ENCODE measurements around the gene NME9.

Gene NME9

DNA sequence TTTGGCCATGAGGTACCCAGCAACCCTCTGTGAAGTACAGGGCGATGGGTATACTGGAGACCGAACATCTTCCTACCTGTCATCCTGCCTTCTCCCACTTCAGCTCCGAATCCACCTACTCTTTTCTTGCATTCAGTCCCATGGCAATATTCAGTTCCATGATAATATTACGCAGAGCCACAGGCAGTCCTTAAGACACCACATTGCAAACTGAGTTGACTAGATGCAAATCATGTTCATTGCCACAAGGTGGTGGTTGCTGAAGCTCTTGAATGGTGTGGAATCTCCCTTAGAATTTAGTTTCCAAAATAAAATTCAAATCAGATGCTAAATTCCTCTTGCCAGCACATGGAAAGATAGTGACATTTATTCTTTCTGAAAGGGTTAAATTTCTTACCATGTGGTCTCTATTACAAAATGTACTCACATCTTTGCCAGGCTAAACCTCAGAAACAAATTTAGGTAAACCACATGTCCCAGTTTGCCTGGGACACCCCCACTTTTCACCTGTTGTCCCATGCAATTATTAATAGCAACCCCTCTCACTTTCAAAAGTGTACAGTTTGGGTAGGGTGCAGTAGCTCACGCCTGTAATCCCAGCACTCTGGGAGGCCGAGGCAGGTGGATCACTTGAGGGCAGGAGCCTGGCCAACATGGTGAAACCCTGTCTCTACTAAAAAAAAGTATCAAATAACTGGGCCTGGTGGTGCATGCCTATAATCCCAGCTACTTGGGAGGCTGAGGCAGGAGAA, 1.7 kb upstream of the NME9 start:
- DNase-seq = no peak

DNA sequence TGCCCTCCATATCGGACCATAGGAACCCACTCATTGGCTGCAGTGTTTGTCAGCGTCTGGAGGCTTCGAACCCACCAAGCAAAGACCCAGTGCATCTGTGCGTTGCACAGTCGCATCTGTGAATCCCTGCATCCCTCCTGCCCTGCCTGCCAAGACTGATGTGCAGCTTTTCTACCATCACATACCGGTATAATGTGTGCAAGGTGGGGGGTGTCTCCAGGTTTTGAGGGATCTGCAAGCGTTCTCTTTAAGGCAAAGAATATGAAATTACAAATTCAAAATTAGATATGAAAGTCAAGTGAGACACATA, 288 bp upstream of the NME9 start:
- DNase-seq = no peak

DNA sequence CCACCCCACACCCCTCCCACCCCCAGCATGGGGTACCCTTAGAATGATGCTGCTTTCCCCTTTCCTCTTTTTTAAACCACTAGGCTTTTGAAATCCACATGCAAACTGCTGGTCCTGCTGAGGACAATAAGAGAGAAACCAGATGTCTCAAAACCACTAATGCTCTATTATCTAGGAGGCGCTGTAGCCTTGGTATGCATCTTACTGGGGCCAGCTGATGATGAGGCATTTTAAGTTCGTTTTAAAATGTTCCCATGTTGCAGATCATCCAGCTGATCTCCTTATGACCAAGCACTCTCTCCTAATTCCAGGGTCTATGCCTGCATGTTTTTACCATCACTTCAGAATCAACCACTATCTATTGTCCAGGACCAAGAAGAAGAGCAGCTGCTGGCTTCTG, 1.3 kb downstream of the NME9 start:
- no peak for DNase-seq

DNA sequence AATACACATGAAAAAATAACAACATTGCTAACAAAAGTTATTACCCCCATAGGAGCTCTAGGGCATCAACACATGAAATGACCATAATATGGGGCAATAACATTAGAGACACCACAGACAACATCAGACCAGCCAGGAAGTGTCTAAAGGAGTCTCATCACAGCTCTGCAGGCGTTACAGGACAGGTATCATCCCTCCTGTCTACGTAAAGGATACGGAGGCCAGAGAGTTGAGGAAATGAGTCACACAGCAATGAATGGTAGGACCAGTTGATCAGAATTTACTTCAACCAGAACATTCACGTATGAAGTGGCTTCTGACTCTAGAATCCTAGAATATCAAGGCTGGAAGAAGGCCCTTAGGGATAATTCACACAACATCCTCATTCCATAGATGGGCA, 1.8 kb downstream of the NME9 start:
- no peak for DNase-seq

DNA sequence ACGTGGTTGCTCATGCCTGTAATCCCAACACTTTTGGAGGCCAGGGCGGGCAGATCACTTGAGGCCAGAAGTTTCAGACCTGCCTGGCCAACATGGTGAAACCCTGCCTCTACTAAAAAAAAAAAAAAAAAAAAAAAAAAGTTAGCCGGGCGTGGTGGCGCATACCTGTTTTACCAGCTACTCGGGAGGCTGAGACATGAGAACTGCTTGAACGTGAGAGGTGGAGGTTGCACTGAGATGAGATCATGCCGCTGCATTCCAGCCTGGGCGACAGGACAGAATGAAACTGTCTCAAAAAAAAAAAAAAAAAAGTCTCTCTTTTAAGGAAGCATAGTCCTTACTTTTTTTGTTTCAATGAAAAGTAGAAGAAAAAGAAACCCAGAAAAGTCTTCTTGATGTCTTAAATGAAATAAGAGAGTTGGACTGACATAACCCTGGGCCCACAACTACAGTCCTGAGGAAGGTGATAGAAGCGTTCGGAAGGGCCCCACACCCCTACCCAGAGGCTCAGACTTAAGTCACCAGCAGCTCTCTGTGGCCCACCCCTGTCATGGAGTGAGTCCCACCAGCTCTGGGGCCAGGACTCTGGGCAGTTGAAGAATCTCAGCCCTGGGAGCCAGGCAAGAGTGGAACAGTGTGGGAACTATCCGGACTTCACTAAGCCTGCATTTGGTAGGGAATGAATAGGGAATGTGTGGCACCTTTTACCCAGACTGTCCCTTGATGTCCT, 2.6 kb downstream of the NME9 start:
- DNase-seq = no peak

DNA sequence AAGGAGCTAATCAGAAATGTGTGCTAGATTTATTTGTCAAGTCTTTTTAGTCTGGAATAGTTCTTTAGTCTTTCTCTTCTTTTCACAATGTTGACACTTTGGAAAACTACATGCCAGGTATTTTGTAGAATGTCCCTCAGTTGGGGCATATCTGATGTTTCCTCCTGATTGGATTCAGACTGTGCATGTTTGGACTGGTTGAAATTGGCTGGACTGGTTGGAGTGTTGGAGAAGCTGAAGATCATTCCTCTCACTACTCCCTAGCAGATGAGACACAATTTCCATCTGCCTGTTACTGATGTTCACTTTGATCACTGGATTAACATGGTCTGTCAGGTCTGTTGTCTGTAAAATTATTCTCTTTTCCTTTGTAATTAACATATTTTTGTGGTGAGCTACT, 3.7 kb downstream of the NME9 start:
- no peak for DNase-seq

DNA sequence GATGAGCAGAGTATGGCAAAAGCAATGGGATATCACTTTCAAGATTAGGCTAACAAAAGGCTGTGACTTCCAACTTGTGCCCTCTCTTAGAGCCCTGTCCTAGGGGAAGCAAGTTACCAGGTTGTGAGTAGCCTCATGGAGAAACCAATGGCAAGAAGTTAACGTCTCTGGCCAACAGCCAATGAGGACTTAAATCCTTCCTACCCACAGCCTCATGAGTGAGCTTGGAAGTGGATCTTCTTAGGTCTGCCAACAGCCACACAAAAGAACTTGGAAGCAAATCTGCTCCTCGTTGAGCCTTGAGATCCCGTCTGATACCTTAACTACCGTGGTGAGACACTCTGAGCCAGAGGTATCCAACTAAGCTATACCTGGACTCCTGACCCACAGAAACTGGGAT, 5.7 kb downstream of the NME9 start:
- DNase-seq = no peak

DNA sequence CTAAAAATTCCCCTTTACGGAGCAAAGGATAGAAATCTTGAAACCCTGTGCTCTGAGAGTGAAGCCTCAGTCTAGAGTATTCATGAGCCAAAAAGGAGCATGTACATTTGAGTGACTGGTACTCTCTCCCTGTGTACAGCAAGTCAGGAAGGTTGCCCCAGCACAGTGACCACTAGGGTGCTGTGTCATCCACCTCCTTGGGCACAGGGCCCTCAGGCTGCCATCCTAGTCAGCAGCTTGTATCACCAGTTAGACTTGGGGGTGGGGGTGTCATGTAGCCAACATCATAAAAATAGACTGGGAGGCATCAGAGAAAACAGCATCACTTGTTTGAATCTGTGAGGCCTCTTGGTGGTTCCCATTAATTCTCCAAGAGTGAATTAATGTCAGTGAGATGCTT, 12.0 kb downstream of the NME9 start:
- no peak for DNase-seq

DNA sequence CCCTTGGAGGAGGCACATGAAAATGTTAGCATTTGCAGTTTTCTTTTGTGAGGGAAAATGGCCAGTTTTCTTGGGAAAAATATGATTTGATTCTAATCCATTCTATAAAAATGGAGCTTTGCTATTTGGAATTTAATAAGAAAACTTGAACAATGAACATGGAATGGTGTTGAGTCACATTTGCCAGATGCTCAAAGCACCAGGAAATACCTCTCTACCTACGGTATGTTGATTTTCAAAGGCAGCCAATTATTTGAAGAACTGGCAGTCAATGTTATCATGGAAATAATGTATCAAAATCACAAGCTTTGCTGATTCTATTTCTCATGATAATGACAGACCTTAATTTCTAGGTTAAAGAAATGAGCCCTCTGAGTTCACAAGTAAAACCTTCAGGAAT, 14.9 kb downstream of the NME9 start:
- DNase-seq = no peak

DNA sequence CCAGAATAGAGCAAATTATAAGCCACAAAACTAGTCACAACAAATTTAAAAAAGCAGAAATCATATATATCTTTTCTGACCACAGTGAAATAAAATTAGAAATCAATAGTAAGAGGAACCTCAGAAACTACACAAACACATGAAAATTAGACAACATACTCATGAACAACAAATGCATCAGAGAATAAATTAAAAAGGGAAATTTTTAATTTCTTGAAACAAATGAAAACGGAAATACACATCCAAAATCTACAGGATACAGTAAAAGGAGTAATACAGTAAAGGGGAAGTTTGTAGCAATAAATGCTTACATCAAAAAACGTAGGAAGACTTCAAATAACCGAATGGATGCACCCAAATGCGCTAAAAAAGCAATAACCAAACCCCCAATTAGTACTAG, 19.2 kb downstream of the NME9 start:
- DNase-seq = no peak

DNA sequence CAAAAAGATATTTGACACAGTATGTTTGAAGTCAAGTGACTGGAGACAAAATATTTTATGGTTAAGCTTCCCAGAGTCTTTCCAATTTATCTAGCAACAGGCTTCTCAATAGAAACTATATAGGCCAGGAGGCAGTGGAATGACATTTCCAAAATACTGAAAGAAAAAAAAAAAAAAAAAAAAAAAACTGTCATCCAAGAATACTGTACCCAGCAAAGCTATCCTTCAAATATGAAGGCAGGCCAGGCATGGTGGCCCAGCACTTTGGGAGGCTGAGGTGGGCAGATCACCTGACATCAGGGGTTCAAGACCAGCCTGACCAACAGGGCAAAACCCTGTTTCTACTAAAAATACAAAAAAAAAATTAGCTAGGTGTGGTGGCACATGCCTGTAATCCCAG, 20.9 kb downstream of the NME9 start:
- no peak for DNase-seq

DNA sequence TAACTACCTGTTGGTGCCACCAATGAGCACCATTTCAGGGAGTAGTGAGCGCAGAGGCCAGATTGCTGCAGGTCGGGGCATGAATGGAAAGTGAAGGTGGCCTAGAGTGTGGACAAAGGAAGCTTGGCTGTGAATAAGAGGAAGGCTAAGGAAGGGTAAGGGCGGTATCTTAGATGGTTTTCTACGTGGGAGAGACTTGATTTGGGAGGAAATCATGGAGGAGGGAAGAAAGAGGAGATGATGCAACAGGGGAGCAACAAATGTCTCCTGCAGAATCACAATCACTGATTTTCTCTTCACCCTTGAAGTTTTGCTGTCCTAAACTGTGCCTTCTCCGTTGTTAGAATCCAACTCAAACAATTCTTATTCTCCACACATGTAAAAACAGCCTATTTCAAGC, 21.8 kb downstream of the NME9 start:
- DNase-seq = no peak

DNA sequence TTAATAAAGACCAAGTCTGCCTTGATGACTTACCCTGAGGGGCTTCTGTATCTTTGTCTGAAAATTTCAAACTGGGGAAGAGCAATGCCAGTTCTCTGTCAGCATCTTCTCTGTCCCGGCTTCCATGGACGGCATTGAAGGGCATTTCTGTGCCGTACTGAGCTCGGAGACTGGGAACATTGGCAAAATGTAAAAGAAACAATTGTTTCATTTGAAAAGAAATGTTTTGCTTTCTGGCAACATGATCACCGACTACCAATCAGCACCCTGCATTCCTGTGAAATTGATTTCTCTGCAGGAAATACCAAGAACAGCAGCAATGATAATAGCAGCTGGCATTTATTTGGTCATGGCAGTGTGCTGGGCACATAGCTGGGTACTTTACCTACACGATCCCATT, 26.2 kb downstream of the NME9 start:
- no peak for DNase-seq

DNA sequence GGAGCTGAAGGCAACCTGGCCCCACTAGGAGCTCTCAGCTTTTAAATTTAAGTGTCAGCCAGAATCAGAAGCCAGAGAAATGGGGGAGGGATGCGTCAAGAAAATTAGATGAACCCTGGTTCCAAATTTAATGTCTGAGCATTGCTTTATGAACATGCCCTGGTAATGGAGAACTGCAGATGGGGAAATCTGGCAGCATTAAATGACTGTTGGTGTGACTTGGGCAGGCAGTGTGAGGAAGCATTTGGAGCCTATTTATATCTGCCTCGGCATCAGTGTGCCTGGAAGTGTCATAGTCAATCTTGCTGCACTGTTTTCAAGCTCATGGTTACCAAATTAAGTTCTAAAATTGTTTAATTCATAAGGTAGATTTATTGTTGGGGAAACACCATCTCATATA, 29.0 kb downstream of the NME9 start:
- no peak for DNase-seq

DNA sequence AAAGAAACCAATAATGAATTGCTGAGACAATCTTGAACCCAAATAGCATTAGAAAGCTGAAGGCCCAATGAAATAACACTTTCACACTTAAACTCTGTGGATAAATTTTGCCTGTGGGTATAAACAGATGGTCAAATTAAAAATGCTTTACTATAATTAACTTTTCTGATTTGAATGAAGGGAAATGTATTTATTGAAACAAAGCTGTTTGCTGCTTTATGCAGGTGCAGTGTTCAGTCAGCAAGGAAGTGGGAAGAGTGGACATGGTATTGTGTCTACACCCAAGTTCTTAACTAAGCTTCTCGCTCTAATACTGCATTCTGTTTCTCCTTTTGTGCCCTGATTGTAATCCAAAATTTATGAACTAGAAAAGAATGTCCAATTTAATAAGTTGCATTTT, 31.8 kb downstream of the NME9 start:
- no peak for DNase-seq

DNA sequence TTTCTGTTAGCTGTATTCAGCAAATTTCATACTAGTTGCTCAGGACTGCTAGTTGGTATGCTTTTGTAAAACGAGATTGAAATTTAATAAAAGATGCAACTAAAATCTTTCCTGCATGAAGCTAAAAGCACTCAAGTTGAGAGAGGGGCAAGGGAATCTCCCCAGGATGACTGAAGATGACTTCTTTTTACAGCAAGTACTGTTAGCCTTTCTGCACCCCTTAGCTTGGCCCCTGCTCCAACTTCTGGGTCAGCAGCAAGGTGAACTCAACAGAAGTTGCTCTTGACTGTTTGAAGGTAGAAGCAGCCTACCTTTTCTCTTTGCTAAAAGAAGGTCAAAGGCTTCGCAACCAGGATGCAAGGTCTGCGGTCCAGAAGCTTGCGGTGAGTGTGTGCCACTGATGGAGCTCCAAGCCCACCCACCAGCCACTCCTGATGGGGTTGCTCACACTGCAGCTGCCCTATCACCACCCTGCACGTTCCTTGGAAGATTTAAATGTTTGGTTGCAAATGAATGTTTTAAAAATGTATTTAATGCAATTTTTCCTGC, 32.5 kb downstream of the NME9 start:
- no peak for DNase-seq

DNA sequence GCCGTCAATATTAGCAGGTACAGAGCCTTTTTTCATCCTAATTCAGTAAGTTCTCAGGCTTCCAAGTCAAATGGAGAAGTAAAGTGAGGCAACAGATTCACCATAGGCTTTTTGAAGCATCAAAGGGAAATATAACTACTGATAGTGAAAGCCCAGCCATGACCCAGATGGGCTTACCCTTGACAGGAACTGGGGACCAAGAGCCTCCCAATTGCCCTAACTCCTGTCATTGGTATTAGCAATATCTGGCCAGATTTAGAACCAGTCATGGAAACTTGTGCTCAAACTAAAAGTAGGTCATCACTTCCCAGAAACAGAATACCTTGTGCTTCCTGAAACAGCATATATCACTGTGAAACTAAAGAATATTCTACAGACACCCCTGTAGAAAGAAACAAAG, 33.0 kb downstream of the NME9 start:
- DNase-seq = no peak

DNA sequence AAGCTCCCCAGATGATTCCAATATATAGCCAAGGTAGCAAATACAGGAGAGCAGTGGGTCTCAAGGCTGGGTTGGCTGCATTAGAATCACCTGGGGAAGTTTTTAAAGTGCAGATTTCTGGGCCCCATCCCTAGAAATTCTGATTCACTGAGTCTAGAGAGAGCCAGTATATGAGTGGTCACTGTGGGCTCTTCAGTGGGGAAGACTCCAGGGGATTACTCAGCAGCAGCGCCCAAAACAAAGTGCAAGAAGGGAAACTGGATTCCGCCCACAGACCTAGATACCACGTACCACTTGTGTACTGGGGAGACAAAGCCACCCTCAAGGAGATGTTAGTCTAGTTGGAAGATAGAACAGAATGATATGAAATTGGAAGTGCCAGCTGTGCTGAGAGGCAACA, 40.0 kb downstream of the NME9 start:
- no peak for DNase-seq

DNA sequence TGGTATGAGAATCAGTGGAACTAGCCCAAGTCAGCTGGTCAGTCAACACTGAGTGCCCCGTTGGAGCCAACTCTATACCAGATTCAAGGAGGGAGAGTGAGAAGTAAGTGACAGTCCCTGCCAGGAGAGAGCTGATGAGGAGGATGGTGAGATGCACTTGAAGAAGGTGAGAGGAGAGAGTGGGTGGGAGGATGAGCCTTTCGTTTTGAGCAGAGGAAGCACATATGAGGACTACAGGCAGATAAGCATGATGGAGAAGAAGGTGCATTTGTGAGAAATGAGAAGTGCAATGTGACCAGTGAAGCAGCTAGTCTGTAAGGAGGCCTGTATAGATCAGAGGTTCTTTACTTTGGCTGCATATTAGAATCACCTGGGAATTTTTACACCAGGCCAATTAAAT, 40.4 kb downstream of the NME9 start:
- DNase-seq = no peak

DNA sequence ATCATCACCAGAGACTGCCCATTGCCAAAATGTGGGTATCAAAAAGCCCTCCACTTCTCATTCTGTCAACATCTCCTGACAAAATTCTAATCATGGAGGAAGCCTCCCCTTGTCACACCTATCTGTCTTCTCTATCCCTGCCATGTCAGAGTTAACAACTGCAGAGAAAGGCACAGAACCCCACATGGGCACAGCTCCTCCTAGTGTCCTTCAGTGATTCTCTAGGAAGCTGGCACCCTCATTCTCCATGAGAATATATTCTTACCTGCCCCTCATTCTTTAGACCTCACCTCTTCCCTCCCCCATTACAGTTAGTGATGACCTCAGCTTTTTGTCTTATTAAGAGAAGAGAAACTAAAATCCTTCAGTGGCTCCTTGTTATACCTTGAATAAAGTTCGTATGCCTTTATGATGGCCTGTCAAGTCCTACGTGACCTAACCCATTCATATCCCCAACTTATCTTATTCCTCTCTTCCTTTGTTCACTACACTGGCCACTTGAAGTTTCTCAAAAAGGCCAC, 44.6 kb downstream of the NME9 start:
- no peak for DNase-seq

DNA sequence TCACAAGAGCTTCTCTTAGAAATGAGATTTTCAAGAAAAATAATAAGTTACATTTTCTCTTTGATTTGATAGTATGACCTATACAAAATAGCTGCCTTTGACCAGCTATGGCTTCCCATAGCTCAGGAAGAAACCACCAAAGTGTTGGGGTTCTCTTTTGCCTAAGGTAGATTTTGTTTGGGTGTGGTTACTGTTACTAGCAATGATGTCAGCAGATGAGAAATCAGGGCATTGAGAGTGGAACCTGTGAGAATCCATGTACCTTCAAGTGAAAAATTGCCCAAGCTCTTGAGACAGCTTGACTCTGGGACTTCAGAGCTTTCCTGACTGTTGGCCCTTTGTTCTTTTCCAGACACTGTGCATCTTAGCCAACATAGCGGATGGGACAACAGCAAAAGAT, 45.6 kb downstream of the NME9 start:
- no peak for DNase-seq

DNA sequence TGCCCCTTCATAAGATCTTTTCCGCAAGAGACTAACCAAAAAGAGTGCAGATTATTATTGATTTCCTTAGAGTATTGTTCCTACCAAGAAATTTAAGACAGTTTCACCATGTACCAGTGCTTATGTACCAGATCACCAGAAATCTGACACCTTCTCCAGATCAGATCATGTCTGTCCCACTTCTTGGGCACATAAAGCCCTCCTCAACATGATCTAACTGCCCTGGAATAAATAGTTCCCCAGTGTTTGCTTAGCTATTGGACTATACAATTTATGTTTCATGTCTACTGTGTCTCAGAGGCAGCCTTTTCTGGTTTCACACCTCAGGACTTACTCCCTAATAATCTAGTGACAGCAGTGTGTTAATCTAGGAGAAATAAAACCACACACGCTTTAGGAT, 46.8 kb downstream of the NME9 start:
- DNase-seq = no peak

DNA sequence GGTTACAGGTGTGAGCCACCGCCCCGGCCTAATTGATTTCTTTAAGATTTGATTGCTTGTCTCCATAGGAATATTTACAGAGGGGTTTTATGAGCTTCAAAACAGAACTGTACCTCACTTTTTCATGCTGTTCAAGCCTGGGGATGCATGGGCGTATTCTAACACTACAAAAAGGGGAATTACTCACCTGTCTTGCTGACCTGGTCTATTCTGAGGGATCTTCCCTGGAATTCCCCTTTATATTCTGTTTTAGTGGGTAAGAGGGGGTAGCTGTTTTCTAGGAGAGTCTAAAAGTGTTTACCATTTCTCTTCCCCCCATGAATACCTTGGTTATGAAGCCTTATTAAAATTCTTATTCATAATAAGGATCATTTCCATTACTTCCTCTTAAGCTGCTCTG, 48.1 kb downstream of the NME9 start:
- no peak for DNase-seq

DNA sequence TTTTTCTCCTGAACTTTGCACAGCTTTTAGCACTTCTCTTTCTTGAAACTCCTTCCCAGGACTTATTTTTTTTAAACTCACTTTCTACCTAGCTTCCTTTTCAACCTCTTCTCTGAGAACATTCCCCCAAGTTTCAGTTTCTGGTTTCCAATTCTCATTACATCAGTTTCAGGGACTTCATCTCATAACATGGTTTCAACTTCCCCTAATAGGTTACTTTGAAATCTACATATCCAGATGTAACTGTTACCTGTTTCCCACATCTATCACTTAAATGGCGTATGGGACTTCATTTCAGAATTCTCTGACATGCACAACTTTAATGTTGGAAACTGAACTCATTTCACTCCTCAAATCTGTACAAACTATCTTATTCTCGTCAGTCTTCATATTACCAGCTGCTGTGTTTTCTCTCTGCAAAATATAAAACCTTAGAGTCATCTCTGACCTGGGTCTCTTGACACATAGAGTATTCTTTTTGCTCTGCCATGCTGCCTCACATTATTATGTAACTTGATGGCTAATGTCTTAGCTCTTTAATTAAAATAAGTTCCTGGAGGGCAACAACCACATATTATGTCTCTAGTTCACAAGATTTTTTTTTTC, 58.4 kb downstream of the NME9 start:
- DNase-seq = no peak
